BJ (cell line): ENCODE results near the gene BARHL1. TPM values are rescaled to one million over a fixed set of nuclear protein-coding genes. Genes with fewer than 3 reads are reported as not detected.

Experiments used
- CTCF ChIA-PET: fragments of 350-600 bp; formaldehyde crosslinking; extraction: SDS; loops from one replicate; lab custom pipeline; 2021; ENCODE audit warnings: antibody characterized with exemption, inconsistent platforms; lab: Yijun Ruan, JAX
- POLR2A ChIA-PET: fragments of 300-600 bp; sonication (Branson Sonifier 250); formaldehyde crosslinking; extraction: SDS; loops from one replicate; lab custom pipeline; 2021; ENCODE audit warnings: antibody characterized with exemption; lab: Charles Lee
- DNase-seq: peaks from one replicate; pipeline ENCODE4 v3.0.0-alpha.2; 2011; ENCODE audit warnings: low read depth
- H3K27me3 ChIP-seq: 2 replicates; pipeline ENCODE4 v1.6.0; 2011; ENCODE audit warnings: low read length; ENCODE audit not compliant: control insufficient read depth, insufficient read depth
- H3K36me3 ChIP-seq: 2 replicates; pipeline ENCODE4 v1.5.1; 2011; ENCODE audit warnings: low read length; ENCODE audit not compliant: control insufficient read depth, insufficient read depth
- H3K4me3 ChIP-seq: 2 replicates; pipeline ENCODE4 v1.5.1; 2011; ENCODE audit warnings: low read depth, mild to moderate bottlenecking, control low read depth, low read length
- CTCF ChIP-seq: IDR thresholded peaks from 2 replicates; pipeline ENCODE4 v1.5.1; 2011; ENCODE audit warnings: low read depth, mild to moderate bottlenecking, control low read depth, inconsistent platforms, low read length, moderate library complexity; ENCODE audit not compliant: insufficient read depth
- polyA plus RNA-seq: library from polyadenylated mRNA; depleted of rRNA; stranded (reverse); fragments of >200 nt; gene quantifications from 2 replicates; pipeline ENCODE4 v1.2.3, GENCODE V29; 2011

BARHL1 gene
- polyA plus RNA-seq, 1 experiment, result not detected

- TF ChIP-seq CTCF, result no peak
- Histone ChIP-seq H3K36me3 (no peaks in the 10 kb centered on the region), H3K4me3 (no peak overlapping the region), H3K27me3 (peaks cover 11% of the 10 kb centered on the region)
- no peak for DNase-seq
- ChIA-PET POLR2A (no interaction called here), CTCF (no interaction called here)
These were observed 33.4 kb upstream of the BARHL1 start for GRCh38 chr9:132548751-132549640.

- DNase-seq, result no peak
- Histone ChIP-seq H3K27me3 (peaks cover 18% of the 10 kb centered on the region), H3K36me3 (no peaks in the 10 kb centered on the region), H3K4me3 (no peak overlapping the region)
- POLR2A ChIA-PET, result no interaction called here
- no peak for TF ChIP-seq CTCF
- CTCF ChIA-PET, result no interaction called here
These were observed 30.9 kb upstream of the BARHL1 start for GRCh38 chr9:132551556-132551955.

GRCh38 chr9:132552041-132552440, 30.4 kb upstream of the BARHL1 start:
- Histone ChIP-seq H3K27me3 (peaks cover 22% of the 10 kb centered on the region), H3K36me3 (no peaks in the 10 kb centered on the region), H3K4me3 (no peak overlapping the region)
- TF ChIP-seq CTCF, result no peak
- ChIA-PET POLR2A (no interaction called here), CTCF (no interaction called here)
- DNase-seq, result no peak

GRCh38 chr9:132554755-132555154, 27.7 kb upstream of the BARHL1 start:
- ChIA-PET POLR2A (no interaction called here), CTCF (no interaction called here)
- Histone ChIP-seq H3K27me3 (peaks cover 20% of the 10 kb centered on the region), H3K36me3 (no peaks in the 10 kb centered on the region), H3K4me3 (no peak overlapping the region)
- TF ChIP-seq CTCF, result no peak
- DNase-seq, result no peak

- TF ChIP-seq CTCF, result no peak
- no peaks in the 10 kb centered on the region for H3K36me3 ChIP-seq
- ChIA-PET CTCF (no interaction called here), POLR2A (no interaction called here)
- no peak for DNase-seq
- H3K27me3 ChIP-seq, result peaks cover 19% of the 10 kb centered on the region
- no peak overlapping the region for H3K4me3 ChIP-seq
These were observed 26.9 kb upstream of the BARHL1 start for GRCh38 chr9:132555528-132555927.
